GM12878 (cell line): ENCODE measurements around the gene DMAC2. TPM values are rescaled to one million over a fixed set of nuclear protein-coding genes. Genes with fewer than 3 reads are reported as not detected.

Source experiments
- ATAC-seq: fragments of 200-7000 bp; cut with Tn5 transposase; 3 replicates; pipeline ENCODE4 v1.9.1; 2020; ENCODE audit warnings: mild to moderate bottlenecking, moderate library complexity
- BruUV-seq: library from RNA; stranded (reverse); fragments of 400-500 nt; replicated peaks from 2 replicates; lab custom pipeline; 2021; lab: Mats Ljungman, UMichigan
- CTCF ChIA-PET: fragments of 300-600 bp; sonication (Branson Sonifier 250); formaldehyde crosslinking; extraction: SDS; loops from one replicate; lab custom pipeline; 2021; ENCODE audit warnings: inconsistent platforms; lab: Yijun Ruan, JAX
- POLR2A ChIA-PET: fragments of 350-600 bp; formaldehyde crosslinking; extraction: SDS; loops from one replicate; lab custom pipeline; 2021; ENCODE audit warnings: inconsistent platforms; lab: Charles Lee
- RAD21 ChIA-PET: fragments of 300-600 bp; sonication (Branson Sonifier 250); formaldehyde crosslinking; loops from one replicate; lab custom pipeline; 2023; ENCODE audit warnings: antibody characterized with exemption; ENCODE audit not compliant: unreplicated experiment; lab: Charles Lee
- SMC1A ChIA-PET: fragments of 300-600 bp; sonication (Branson Sonifier 250); formaldehyde crosslinking; loops from one replicate; lab custom pipeline; 2023; ENCODE audit not compliant: unreplicated experiment, uncharacterized antibody; lab: Charles Lee
- DNase-seq: peaks from one replicate; pipeline ENCODE4 v3.0.0-alpha.2; 2011; ENCODE audit warnings: low read depth, low spot score
- FAIRE-seq: peaks from 3 replicates; lab custom pipeline; 2011; peaks lifted over from hg19 to GRCh38; lab: Jason Lieb, UNC
- H2AFZ ChIP-seq: 2 replicates; pipeline ENCODE4 v1.6.0; 2011; ENCODE audit warnings: low read depth, low read length, control low read depth; ENCODE audit not compliant: control insufficient read depth
- H3K27ac ChIP-seq: 2 replicates; pipeline ENCODE4 v1.5.1; 2011; ENCODE audit warnings: control low read depth; ENCODE audit not compliant: control insufficient read depth, insufficient read depth
- H3K27me3 ChIP-seq, 2 experiments: replicated peaks in 1 of 2; 2 replicates each; pipeline versions ENCODE4 v1.6.0 to v1.6.1; 2011; ENCODE audit warnings: low read length in 1 of 2; ENCODE audit not compliant: control insufficient read depth in 2 of 2, insufficient read depth in 2 of 2
- H3K36me3 ChIP-seq, 2 experiments: 2 replicates each; pipeline ENCODE4 v1.5.1; 2011; ENCODE audit warnings: low read length in 1 of 2; ENCODE audit not compliant: control insufficient read depth in 2 of 2, insufficient read depth in 2 of 2
- H3K4me1 ChIP-seq: 2 replicates; pipeline ENCODE4 v1.6.1; 2011; ENCODE audit warnings: mild to moderate bottlenecking, low read length, moderate library complexity, mixed read lengths; ENCODE audit not compliant: control insufficient read depth, insufficient read depth
- H3K4me2 ChIP-seq: 2 replicates; pipeline ENCODE4 v1.6.0; 2011; ENCODE audit warnings: control low read depth; ENCODE audit not compliant: control insufficient read depth, insufficient read depth
- H3K4me3 ChIP-seq: fragments of 200-600 bp; sonication (generic); 2 replicates; pipeline ENCODE4 v1.5.1; 2016
- H3K79me2 ChIP-seq: 2 replicates; pipeline ENCODE4 v1.6.0; 2011; ENCODE audit warnings: low read length; ENCODE audit not compliant: control insufficient read depth, insufficient read depth
- H3K9ac ChIP-seq: 2 replicates; pipeline ENCODE4 v1.8.0; 2011; ENCODE audit warnings: low read length, control low read depth, mixed read lengths; ENCODE audit not compliant: control insufficient read depth, insufficient read depth
- H3K9me3 ChIP-seq: replicated peaks from 3 replicates; pipeline ENCODE4 v1.5.1; 2011; ENCODE audit warnings: mild to moderate bottlenecking, low read length; ENCODE audit not compliant: control insufficient read depth, insufficient read depth
- H4K20me1 ChIP-seq: 2 replicates; pipeline ENCODE4 v1.6.0; 2011; ENCODE audit not compliant: control insufficient read depth, insufficient read depth
- CBX5 ChIP-seq: sonication (generic); IDR thresholded peaks from 2 replicates; pipeline ENCODE4 v1.6.1; 2016; ENCODE audit warnings: low read depth, moderate library complexity, mild to moderate bottlenecking, inconsistent platforms
- CEBPZ ChIP-seq: fragments of 150-350 bp; IDR thresholded peaks from 2 replicates; pipeline ENCODE4 v1.6.1; 2016; ENCODE audit warnings: low read depth, low read length
- MXI1 ChIP-seq: fragments of 150-350 bp; IDR thresholded peaks from 2 replicates; pipeline ENCODE4 v1.6.1; 2011; ENCODE audit warnings: low read depth, mild to moderate bottlenecking, inconsistent platforms, low read length, improper control_type of control experiment
- NFXL1 ChIP-seq: fragments of 450-650 bp; IDR thresholded peaks from 2 replicates; pipeline ENCODE4 v1.6.1; 2017; ENCODE audit warnings: antibody characterized with exemption, mild to moderate bottlenecking, borderline replicate concordance
- NFYB ChIP-seq: IDR thresholded peaks from 2 replicates; pipeline ENCODE4 v1.6.1; 2011; ENCODE audit warnings: low read depth, mild to moderate bottlenecking, low read length, improper control_type of control experiment, moderate library complexity; ENCODE audit not compliant: insufficient read depth
- NKRF ChIP-seq: fragments of 450-650 bp; conservative IDR thresholded peaks from 2 replicates; pipeline ENCODE4 v1.6.1; 2017; ENCODE audit warnings: mild to moderate bottlenecking, moderate library complexity
- PAX8 ChIP-seq: fragments of 450-650 bp; IDR thresholded peaks from 2 replicates; pipeline ENCODE4 v1.6.1; 2017; ENCODE audit warnings: mild to moderate bottlenecking, moderate library complexity
- RFX5 ChIP-seq: IDR thresholded peaks from 2 replicates; pipeline ENCODE4 v1.6.1; 2011; ENCODE audit warnings: low read depth, low read length, improper control_type of control experiment
- SREBF1 ChIP-seq: IDR thresholded peaks from 2 replicates; pipeline ENCODE4 v1.6.1; 2012; ENCODE audit warnings: mild to moderate bottlenecking, low read length
- ZBED1 ChIP-seq: IDR thresholded peaks from 2 replicates; pipeline ENCODE4 v1.6.1; 2016; ENCODE audit warnings: borderline replicate concordance
- WGBS: methylation state at CpG from one replicate; pipeline ENCODE4 v1.1.6; 2016; ENCODE audit warnings: low lambda C conversion rate; ENCODE audit not compliant: insufficient replicate concordance, insufficient coverage; ENCODE audit errors: missing lambda C conversion rate; 5-methylcytosine and 5-hydroxymethylcytosine counted together
- in situ Hi-C: fragments of 300-500 bp; cut with MboI; formaldehyde crosslinking; loops from 9 replicates; pipeline ENCODE4 v1.14.3; 2018; ENCODE audit warnings: mixed read lengths
- intact Hi-C: fragments of 100-400 bp; cut with micrococcal nuclease; formaldehyde crosslinking; loops from one replicate; pipeline ENCODE4 v1.14.2; 2022; ENCODE audit not compliant: unreplicated experiment
- polyA plus RNA-seq, 11 experiments: library from polyadenylated mRNA; depleted of rRNA in 4 of 11; unstranded in 6 of 11; stranded (reverse) in 5 of 11; fragments of >200 nt; fragmentation: Nextera tagmentation in 4 of 11; fragmentation: Illumina TruSeq in 1 of 11; extraction: Ambion mirVana in 4 of 11; extraction: Trizol in 1 of 11; gene quantifications; 1 replicate in 1 of 11; 2 replicates in 10 of 11; pipeline versions ENCODE4 v1.2.1 to v1.2.3, GENCODE V29; 2011 to 2016; ENCODE audit warnings: inconsistent platforms in 2 of 11, missing spikeins in 2 of 11, low read depth in 1 of 11
- total RNA-seq, 4 experiments: library from RNA; depleted of rRNA in 3 of 4; stranded (reverse); fragments of >200 nt in 3 of 4; fragmentation: Illumina TruSeq in 1 of 4; extraction: Trizol in 1 of 4; gene quantifications; 2 replicates each; pipeline versions ENCODE4 v1.2.1 to v1.2.3, GENCODE V29; 2013 to 2021
- TF ChIP-seq, protein P1 (sequence below), 3 experiments: IDR thresholded peaks in 2 of 3; conservative IDR thresholded peaks in 1 of 3; 2 replicates each; pipeline ENCODE4 v1.5.1; 2011; ENCODE audit warnings: low read depth in 3 of 3, low read length in 3 of 3, mild to moderate bottlenecking in 3 of 3, control low read depth in 2 of 3, moderate library complexity in 2 of 3, inconsistent platforms in 1 of 3, mixed read lengths in 1 of 3; ENCODE audit not compliant: control insufficient read depth in 2 of 3, insufficient read depth in 1 of 3; ENCODE audit errors: extremely low read depth in 1 of 3

The DMAC2 gene
- total and polyA plus RNA-seq, 10 of the 15 experiments (the other 5 are each of a cell fraction or from before 2014, with no cell fraction given): 10.8 to 57.2 (median 42.7) TPM

- no peak for TF ChIP-seq CEBPZ
- no peak for TF ChIP-seq ZBED1
- TF ChIP-seq SREBF1: no peak
Measured at GRCh38 chr19:41412953-41413352, 26.8 kb downstream of the DMAC2 start (continued).

DNA sequence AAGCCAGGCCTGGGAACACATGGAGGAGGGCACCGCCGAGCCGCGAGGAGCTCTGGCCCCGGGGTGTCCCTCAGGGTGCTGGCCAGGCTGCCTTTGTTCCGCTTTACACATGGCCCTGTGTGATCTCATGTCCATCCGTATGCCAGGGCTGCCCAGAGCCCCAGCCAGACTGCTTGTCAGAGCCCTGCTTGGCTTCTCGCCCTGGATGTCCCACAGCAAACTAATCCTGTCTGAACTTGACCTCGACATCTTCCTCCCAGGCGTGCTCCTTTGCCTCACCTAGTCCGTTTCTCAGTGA, 27.8 kb downstream of the DMAC2 start:
- RAD21 ChIA-PET: no interaction called here
- peaks cover 18% of the 10 kb centered on the region for H3K4me1 ChIP-seq
- no peaks in the 10 kb centered on the region for H4K20me1 ChIP-seq
- no peak for DNase-seq
- H3K9ac ChIP-seq: no peak overlapping the region
- no peak for ATAC-seq
- no peaks in the 10 kb centered on the region for H3K9me3 ChIP-seq
- whole genome bisulfite sequencing: 74% methylated on average over 11 of the region's 11 CpGs
- SMC1A ChIA-PET: no interaction called here
- CTCF ChIA-PET: no interaction called here
- H3K79me2 ChIP-seq: peaks cover 5% of the 10 kb centered on the region
- no peak overlapping the region for H3K27ac ChIP-seq
- H3K4me2 ChIP-seq: no peak overlapping the region
- FAIRE-seq: no peak
- TF ChIP-seq CBX5: no peak
- TF ChIP-seq RFX5: no peak
- no peak for TF ChIP-seq NFXL1
- no peak for TF ChIP-seq PAX8
- no peak for TF ChIP-seq NKRF
- TF ChIP-seq NFYB: no peak
- TF ChIP-seq, protein P1, sequence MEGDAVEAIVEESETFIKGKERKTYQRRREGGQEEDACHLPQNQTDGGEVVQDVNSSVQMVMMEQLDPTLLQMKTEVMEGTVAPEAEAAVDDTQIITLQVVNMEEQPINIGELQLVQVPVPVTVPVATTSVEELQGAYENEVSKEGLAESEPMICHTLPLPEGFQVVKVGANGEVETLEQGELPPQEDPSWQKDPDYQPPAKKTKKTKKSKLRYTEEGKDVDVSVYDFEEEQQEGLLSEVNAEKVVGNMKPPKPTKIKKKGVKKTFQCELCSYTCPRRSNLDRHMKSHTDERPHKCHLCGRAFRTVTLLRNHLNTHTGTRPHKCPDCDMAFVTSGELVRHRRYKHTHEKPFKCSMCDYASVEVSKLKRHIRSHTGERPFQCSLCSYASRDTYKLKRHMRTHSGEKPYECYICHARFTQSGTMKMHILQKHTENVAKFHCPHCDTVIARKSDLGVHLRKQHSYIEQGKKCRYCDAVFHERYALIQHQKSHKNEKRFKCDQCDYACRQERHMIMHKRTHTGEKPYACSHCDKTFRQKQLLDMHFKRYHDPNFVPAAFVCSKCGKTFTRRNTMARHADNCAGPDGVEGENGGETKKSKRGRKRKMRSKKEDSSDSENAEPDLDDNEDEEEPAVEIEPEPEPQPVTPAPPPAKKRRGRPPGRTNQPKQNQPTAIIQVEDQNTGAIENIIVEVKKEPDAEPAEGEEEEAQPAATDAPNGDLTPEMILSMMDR (IDR thresholded peaks at IDR 0.05 in 2 of 3, conservative IDR thresholded peaks at IDR 0.05 in 1 of 3; ENCODE audit: control insufficient read depth in 2 of 3, extremely low read depth in 1 of 3, insufficient read depth in 1 of 3, low read depth in 3 of 3, low read length in 3 of 3): no peak
- TF ChIP-seq MXI1: no peak
- intact Hi-C loops (no loop called here), in situ Hi-C loops (no loop called here)
- no peak overlapping the region for H3K4me3 ChIP-seq
- no TSS peak for BruUV-seq
- POLR2A ChIA-PET: no interaction called here
- H3K27me3 ChIP-seq: no peaks in the 10 kb centered on the region
- peaks cover 0 to 3% of the 10 kb centered on the region in 2 experiments; a peak in 3 of 4 replicates for H3K36me3 ChIP-seq
- H2AFZ ChIP-seq: no peak overlapping the region
